ENCODE measurements around the gene MYOD1. TPM values are rescaled to one million over a fixed set of nuclear protein-coding genes. Genes with fewer than 3 reads are reported as not detected.

The MYOD1 gene
- total and polyA plus RNA-seq, 9 of the 15 experiments (the other 6 are each of a cell fraction or from before 2014, with no cell fraction given) = not detected

- Histone ChIP-seq H3K4me1 (replicated peaks in 1 of 2; ENCODE audit: control insufficient read depth in 2 of 2, insufficient read depth in 2 of 2, low read length in 2 of 2) (no peaks in the 10 kb centered on the region), H3K9ac (ENCODE audit: insufficient read depth in 1 of 2, low read depth in 2 of 2, low read length in 2 of 2) (no peak overlapping the region), H3K27ac (ENCODE audit: extremely low read depth, low read depth, low read length) (no peak overlapping the region), H3K4me3 (no peak overlapping the region), H2AFZ (ENCODE audit: low read depth, low read length) (no peak overlapping the region), H3K9me3 (replicated peaks; ENCODE audit: control insufficient read depth, insufficient read depth, low read depth, low read length) (no peaks in the 10 kb centered on the region), H3K79me2 (ENCODE audit: control insufficient read depth, insufficient read depth, low read length) (no peaks in the 10 kb centered on the region), H3K27me3 (ENCODE audit: control insufficient read depth in 2 of 2, insufficient read depth in 2 of 2, low read length in 2 of 2) (peaks cover 8 to 43% of the 10 kb centered on the region in 2 experiments), H3K36me3 (ENCODE audit: control insufficient read depth, insufficient read depth, low read length) (no peaks in the 10 kb centered on the region), H4K20me1 (replicated peaks; ENCODE audit: control insufficient read depth, insufficient read depth, low read length) (peaks cover 13% of the 10 kb centered on the region; the same call in 1 of the 2 replicates), H3K4me2 (ENCODE audit: insufficient read depth, low read length) (no peak overlapping the region), H3K9me1 (ENCODE audit: control insufficient read depth, insufficient read depth, low read length) (no peaks in the 10 kb centered on the region)
- FAIRE-seq (no peak), ATAC-seq (no peak), DNase-seq (ENCODE audit: extremely low read depth in 1 of 4, low spot score in 3 of 4) (no peak)
- intact Hi-C loops (cut with micrococcal nuclease) = no loop called here
- BruUV-seq (replicated peaks) = no TSS peak
- in situ Hi-C loops (cut with MboI) = no loop called here
- WGBS (ENCODE audit: insufficient coverage, low coverage, missing lambda C conversion rate) = 0% methylated on average over 1 of the region's 1 CpG
- CTCF ChIA-PET (ENCODE audit: low intra/inter-chr PET ratio) = no interaction called here
- POLR2A ChIA-PET = no interaction called here
- TF ChIP-seq ATF1 (CRISPR knock-in tag; IDR thresholded peaks at IDR 0.05) = no peak
- no peak for TF ChIP-seq ATF1 (tag; IDR thresholded peaks at IDR 0.05)
- no peak for TF ChIP-seq GABPA (tag; conservative IDR thresholded peaks at IDR 0.05; ENCODE audit: low read depth)
- no peak for TF ChIP-seq MYNN (IDR thresholded peaks at IDR 0.05)
- no peak for TF ChIP-seq MYNN (CRISPR knock-in tag; IDR thresholded peaks at IDR 0.05)
- no peak for TF ChIP-seq TAF15 (IDR thresholded peaks at IDR 0.05; ENCODE audit: low read depth, low read length)
- TF ChIP-seq MCM2 (IDR thresholded peaks at IDR 0.05; ENCODE audit: low read depth) = no peak
- no peak for TF ChIP-seq TRIM28 (IDR thresholded peaks at IDR 0.05)
- TF ChIP-seq EHMT2 (IDR thresholded peaks at IDR 0.05) = no peak
- TF ChIP-seq ZNF696 (CRISPR knock-in tag; conservative IDR thresholded peaks at IDR 0.05) = no peak
- no peak for TF ChIP-seq TGIF2 (CRISPR knock-in tag; IDR thresholded peaks at IDR 0.05)
- no peak for TF ChIP-seq TSHZ1 (CRISPR knock-in tag; IDR thresholded peaks at IDR 0.05)
- TF ChIP-seq FOXJ2 (tag; IDR thresholded peaks at IDR 0.05) = no peak
- TF ChIP-seq CUX1 (CRISPR knock-in tag; IDR thresholded peaks at IDR 0.05) = no peak
- no peak for TF ChIP-seq ZNF121 (CRISPR knock-in tag; conservative IDR thresholded peaks at IDR 0.05)
- TF ChIP-seq ERF (CRISPR knock-in tag; IDR thresholded peaks at IDR 0.05) = no peak
Measured at GRCh38 chr11:17713851-17714250, 5.5 kb upstream of the MYOD1 start.
